ENCODE data around the gene CLDND2. TPM values are rescaled to one million over a fixed set of nuclear protein-coding genes. Genes with fewer than 3 reads are reported as not detected.
A peak's percentile ranks its signal among the peaks of the same experiment; 100 is the strongest.

The CLDND2 gene
- total RNA-seq, 4 donors from 2014 or later: not detected

DNA sequence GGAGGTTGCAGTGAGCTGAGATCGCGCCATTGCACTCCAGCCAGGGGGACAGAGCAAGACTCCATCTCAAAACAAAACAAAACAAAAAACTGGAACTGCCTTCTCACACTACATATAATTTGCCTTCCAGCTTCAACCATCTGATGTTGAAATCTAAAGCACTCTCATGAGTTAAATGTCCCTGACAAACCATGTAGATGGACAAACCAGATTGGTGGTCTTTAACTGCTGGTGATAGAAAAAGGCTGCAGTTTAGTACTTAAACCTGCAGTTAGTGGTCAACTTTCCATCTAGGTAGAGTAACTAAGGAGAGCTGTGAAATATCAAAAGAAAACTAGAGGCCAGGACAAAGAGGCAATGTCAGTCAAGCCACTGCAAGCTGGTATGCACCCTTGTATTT, 27.4 kb upstream of the CLDND2 start:
- no peak for TF ChIP-seq POLR2A (IDR thresholded peaks at IDR 0.05)
- TF ChIP-seq, protein P1, sequence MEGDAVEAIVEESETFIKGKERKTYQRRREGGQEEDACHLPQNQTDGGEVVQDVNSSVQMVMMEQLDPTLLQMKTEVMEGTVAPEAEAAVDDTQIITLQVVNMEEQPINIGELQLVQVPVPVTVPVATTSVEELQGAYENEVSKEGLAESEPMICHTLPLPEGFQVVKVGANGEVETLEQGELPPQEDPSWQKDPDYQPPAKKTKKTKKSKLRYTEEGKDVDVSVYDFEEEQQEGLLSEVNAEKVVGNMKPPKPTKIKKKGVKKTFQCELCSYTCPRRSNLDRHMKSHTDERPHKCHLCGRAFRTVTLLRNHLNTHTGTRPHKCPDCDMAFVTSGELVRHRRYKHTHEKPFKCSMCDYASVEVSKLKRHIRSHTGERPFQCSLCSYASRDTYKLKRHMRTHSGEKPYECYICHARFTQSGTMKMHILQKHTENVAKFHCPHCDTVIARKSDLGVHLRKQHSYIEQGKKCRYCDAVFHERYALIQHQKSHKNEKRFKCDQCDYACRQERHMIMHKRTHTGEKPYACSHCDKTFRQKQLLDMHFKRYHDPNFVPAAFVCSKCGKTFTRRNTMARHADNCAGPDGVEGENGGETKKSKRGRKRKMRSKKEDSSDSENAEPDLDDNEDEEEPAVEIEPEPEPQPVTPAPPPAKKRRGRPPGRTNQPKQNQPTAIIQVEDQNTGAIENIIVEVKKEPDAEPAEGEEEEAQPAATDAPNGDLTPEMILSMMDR (IDR thresholded peaks at IDR 0.05): no peak
- Histone ChIP-seq H3K9me3 (no peaks in the 10 kb centered on the region), H3K4me3 (no peak overlapping the region), H3K27ac (no peak overlapping the region), H3K27me3 (no peaks in the 10 kb centered on the region), H3K4me1 (peaks cover 0 to 11% (median 6%) of the 10 kb centered on the region in 4 donors), H3K36me3 (no peaks in the 10 kb centered on the region)
- no peak for DNase-seq

DNA sequence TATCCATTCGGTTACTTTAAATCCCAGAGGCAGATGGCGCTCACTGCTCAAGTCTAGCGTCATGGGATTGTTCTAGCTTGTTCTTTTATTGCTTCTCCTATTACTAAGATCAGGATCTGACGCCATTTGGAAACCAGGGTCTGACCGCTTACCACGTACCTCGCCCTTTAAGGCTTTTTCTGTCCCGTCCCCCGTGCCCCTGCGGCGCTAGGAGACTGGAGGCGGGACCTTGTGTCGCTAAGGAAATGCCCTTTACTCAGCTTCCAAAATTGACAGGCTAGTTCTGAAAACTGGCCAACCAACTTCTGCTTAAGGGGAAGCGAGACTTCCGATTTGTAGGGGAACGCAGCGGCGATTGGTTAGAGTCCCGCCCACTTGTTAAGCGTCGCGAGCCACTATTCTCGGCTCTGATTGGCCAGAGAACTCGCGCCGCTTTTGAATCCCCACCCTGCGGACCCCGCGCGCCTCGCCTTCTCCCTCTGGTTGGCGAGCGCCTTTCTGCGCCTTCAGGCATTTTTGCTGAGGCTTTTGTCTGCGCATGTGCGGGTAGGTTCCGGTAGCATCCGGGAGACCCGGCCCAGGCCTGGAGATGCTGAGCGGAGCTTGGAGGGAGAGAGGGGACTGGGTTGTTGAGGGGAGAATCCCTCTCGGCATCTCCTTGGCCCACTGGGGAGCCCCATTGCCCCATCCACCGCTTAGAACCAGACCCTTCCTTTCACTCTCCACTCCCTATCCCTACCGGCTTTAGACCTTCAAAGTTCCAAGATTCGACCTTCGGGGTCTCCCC, 25.4 kb upstream of the CLDND2 start:
- DNase-seq: peak; percentile 86 to 97 (median 91)
- Histone ChIP-seq H3K4me3 (peak overlapping the region; percentile 28 to 49 (median 46)), H3K27ac (peak overlapping the region; percentile 60 to 72 (median 66)), H3K27me3 (no peaks in the 10 kb centered on the region), H3K36me3 (no peaks in the 10 kb centered on the region), H3K9me3 (no peaks in the 10 kb centered on the region), H3K4me1 (peaks cover 0 to 11% (median 6%) of the 10 kb centered on the region in 4 donors)
- no peak for TF ChIP-seq POLR2A (IDR thresholded peaks at IDR 0.05)
- TF ChIP-seq, protein P1 (IDR thresholded peaks at IDR 0.05): peak in 2 of 6 experiments; percentile 9 to 34

DNA sequence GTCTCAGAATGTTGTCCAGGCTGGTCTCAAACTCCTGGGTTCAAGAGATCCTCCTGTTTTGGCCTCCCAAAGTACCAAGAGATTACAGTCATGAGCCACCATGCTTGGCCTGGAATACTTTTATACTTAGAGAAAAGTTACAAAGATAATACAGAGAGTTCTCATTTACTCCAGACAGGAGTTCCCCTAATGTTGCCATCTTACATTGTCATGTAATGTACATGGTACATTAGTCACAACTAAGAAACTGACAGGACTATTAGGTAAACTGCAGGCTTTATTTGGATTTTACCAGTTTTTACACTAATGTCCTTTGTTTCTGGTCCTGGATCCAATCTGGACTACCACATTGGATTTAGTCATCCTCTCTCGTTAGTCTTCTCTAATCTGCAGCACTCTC, 23.9 kb upstream of the CLDND2 start:
- Histone ChIP-seq H3K27me3 (no peaks in the 10 kb centered on the region), H3K4me1 (peaks cover 0 to 11% (median 6%) of the 10 kb centered on the region in 4 donors), H3K4me3 (no peak overlapping the region), H3K9me3 (no peaks in the 10 kb centered on the region), H3K36me3 (no peaks in the 10 kb centered on the region), H3K27ac (no peak overlapping the region)
- no peak for DNase-seq
- TF ChIP-seq, protein P1 (IDR thresholded peaks at IDR 0.05): no peak
- no peak for TF ChIP-seq POLR2A (IDR thresholded peaks at IDR 0.05)

- TF ChIP-seq, protein P1 (IDR thresholded peaks at IDR 0.05): no peak
- no peak for TF ChIP-seq POLR2A (IDR thresholded peaks at IDR 0.05)
- Histone ChIP-seq H3K27me3 (no peaks in the 10 kb centered on the region), H3K36me3 (no peaks in the 10 kb centered on the region), H3K27ac (no peak overlapping the region), H3K4me1 (peaks cover 0 to 11% (median 6%) of the 10 kb centered on the region in 4 donors), H3K4me3 (no peak overlapping the region), H3K9me3 (no peaks in the 10 kb centered on the region)
- no peak for DNase-seq
Measured at GRCh38 chr19:51391073-51391611, 22.3 kb upstream of the CLDND2 start.

DNA sequence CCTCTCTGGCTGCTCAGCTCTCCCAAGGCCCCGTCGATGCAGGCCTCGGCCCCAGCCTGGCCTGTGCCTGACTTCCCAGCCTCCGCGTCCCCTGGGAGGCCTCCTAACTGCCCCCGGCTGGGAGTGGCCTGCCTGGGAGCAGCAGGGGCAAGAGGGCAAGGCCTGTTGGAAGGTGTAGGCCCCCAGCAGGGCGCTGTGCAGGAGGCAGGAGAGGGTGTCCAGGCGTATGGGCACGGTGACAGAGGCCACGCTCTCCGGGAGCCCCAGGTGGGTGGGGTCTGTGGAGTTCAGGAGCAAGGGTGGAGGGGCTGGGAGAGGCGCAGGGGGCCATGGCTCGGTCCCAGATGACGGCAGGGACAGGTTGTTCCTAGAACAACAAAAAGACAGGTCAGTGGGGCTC, 20.3 kb upstream of the CLDND2 start:
- Histone ChIP-seq H3K9me3 (no peaks in the 10 kb centered on the region), H3K36me3 (no peaks in the 10 kb centered on the region), H3K27ac (no peak overlapping the region), H3K4me3 (no peak overlapping the region), H3K27me3 (no peaks in the 10 kb centered on the region), H3K4me1 (peaks cover 0 to 4% (median 0%) of the 10 kb centered on the region in 4 donors)
- no peak for DNase-seq
- no peak for TF ChIP-seq POLR2A (IDR thresholded peaks at IDR 0.05)
- TF ChIP-seq, protein P1 (IDR thresholded peaks at IDR 0.05): no peak

Data from Peyer's patch (tissue), 4 donors.